Testis (tissue), 2 donors: ENCODE measurements around the gene XRCC2.

Experiments used
- POLR2A ChIP-seq: fragments of 450-650 bp; IDR thresholded peaks from one replicate; pipeline ENCODE4 v1.6.1; 2017; ENCODE audit warnings: antibody characterized with exemption, mild to moderate bottlenecking, moderate library complexity
- TF ChIP-seq, protein P1 (sequence below), 3 experiments: fragments of 450-650 bp in 2 of 3; fragments of 200-600 bp in 1 of 3; sonication (generic) in 1 of 3; IDR thresholded peaks; one replicate each; pipeline ENCODE4 v1.5.1; 2016 to 2019; ENCODE audit warnings: antibody characterized with exemption in 3 of 3, mild to moderate bottlenecking in 2 of 3, moderate library complexity in 1 of 3

DNA sequence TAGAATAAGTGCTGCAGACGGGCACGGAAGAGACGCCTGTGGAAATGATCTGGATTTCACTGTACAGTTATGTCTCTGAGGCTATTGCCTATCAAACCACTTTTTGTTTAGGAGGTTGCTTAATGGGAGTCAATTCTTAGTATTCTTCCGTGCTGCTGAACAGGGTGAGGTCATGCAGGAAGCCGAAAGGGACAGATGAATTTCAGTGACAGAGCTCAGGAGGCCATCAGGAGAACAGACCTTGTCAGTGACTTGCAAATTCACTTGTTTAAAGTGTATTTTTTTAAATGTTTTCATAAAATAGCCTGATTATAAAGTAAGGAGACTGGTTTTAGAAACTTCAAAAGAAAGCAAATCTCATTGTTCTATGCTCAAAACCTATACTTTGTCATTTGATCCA is 58.9 kb downstream of the XRCC2 start:
- TF ChIP-seq, protein P1, sequence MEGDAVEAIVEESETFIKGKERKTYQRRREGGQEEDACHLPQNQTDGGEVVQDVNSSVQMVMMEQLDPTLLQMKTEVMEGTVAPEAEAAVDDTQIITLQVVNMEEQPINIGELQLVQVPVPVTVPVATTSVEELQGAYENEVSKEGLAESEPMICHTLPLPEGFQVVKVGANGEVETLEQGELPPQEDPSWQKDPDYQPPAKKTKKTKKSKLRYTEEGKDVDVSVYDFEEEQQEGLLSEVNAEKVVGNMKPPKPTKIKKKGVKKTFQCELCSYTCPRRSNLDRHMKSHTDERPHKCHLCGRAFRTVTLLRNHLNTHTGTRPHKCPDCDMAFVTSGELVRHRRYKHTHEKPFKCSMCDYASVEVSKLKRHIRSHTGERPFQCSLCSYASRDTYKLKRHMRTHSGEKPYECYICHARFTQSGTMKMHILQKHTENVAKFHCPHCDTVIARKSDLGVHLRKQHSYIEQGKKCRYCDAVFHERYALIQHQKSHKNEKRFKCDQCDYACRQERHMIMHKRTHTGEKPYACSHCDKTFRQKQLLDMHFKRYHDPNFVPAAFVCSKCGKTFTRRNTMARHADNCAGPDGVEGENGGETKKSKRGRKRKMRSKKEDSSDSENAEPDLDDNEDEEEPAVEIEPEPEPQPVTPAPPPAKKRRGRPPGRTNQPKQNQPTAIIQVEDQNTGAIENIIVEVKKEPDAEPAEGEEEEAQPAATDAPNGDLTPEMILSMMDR (IDR thresholded peaks at IDR 0.05), result no peak
- TF ChIP-seq POLR2A, result no peak
